GM12891 (cell line): Measurements from ENCODE around the gene TULP1.
"Not testable (repeated sequence)": the region's sequence is repeated elsewhere in the genome, so short reads cannot be mapped to it uniquely, and the experiment has no call there.

Experiments
- PAX5 ChIP-seq: IDR thresholded peaks from 2 replicates; pipeline ENCODE4 v1.6.1; 2011; ENCODE audit warnings: low read length, moderate library complexity, mild to moderate bottlenecking; ENCODE audit not compliant: insufficient read depth, severe bottlenecking
- POLR2A ChIP-seq: IDR thresholded peaks from 2 replicates; pipeline ENCODE4 v1.6.1; 2011; ENCODE audit warnings: low read depth, low read length, control low read depth
- POLR2AphosphoS5 ChIP-seq: IDR thresholded peaks from 2 replicates; pipeline ENCODE4 v1.6.1; 2011; ENCODE audit warnings: low read depth, low read length, control low read depth
- POU2F2 ChIP-seq: IDR thresholded peaks from 2 replicates; pipeline ENCODE4 v1.6.1; 2011; ENCODE audit warnings: low read depth, mild to moderate bottlenecking, control low read depth, low read length, moderate library complexity
- TAF1 ChIP-seq: IDR thresholded peaks from 2 replicates; pipeline ENCODE4 v1.6.1; 2011; ENCODE audit warnings: low read depth, low read length, control low read depth

DNA sequence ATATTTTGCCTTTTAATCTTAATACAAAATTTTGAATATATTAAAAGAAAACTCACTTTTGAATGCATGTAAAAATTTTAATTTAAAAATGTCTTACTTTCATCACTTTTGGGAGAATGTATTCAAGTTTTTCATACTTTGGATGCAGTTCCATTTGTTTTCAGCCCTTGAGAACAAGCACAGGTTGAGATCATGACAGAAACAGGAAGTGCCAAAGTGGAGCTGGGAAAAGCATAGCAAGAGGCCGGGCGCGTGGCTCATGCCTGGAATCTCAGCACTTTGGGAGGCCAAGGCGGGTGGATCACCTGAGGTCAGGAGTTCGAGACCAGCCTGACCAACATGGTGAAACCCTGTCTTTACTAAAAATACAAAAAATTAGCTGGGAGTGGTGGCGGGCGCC lies 5.3 kb upstream of the TULP1 start:
- TF ChIP-seq POLR2A, TAF1, POLR2AphosphoS5, POU2F2, PAX5: not testable (repeated sequence)
